GM12878 (cell line): ENCODE results near the gene RBSN.

Source experiments
- CBX3 ChIP-seq: fragments of 200-600 bp; sonication (generic); IDR thresholded peaks from 2 replicates; pipeline ENCODE4 v1.6.1; 2016; ENCODE audit warnings: low read depth, borderline replicate concordance
- EZH2 ChIP-seq: IDR thresholded peaks from 2 replicates; pipeline ENCODE4 v1.6.1; 2012; ENCODE audit warnings: low read depth, mild to moderate bottlenecking, control low read depth, inconsistent platforms, low read length, borderline replicate concordance; ENCODE audit not compliant: control insufficient read depth
- KDM1A ChIP-seq: fragments of 200-600 bp; sonication (generic); IDR thresholded peaks from 2 replicates; pipeline ENCODE4 v1.6.1; 2016; ENCODE audit warnings: borderline replicate concordance
- MYC ChIP-seq: IDR thresholded peaks from 2 replicates; pipeline ENCODE4 v1.6.1; 2011; ENCODE audit warnings: mild to moderate bottlenecking, low read length, moderate library complexity, inconsistent platforms; ENCODE audit not compliant: insufficient read depth, insufficient replicate concordance, insufficient read length, severe bottlenecking
- NR2C2 ChIP-seq: IDR thresholded peaks from 2 replicates; pipeline ENCODE4 v1.6.1; 2011; ENCODE audit warnings: borderline replicate concordance, low read depth; ENCODE audit not compliant: control insufficient read depth, insufficient read length
- RFX5 ChIP-seq: IDR thresholded peaks from 2 replicates; pipeline ENCODE4 v1.6.1; 2011; ENCODE audit warnings: low read depth, low read length, improper control_type of control experiment
- STAT3 ChIP-seq: IDR thresholded peaks from 2 replicates; pipeline ENCODE4 v1.6.1; 2011; ENCODE audit warnings: low read depth, low read length, improper control_type of control experiment
- TF ChIP-seq, protein P1 (sequence below), 3 experiments: IDR thresholded peaks in 2 of 3; conservative IDR thresholded peaks in 1 of 3; 2 replicates each; pipeline ENCODE4 v1.5.1; 2011; ENCODE audit warnings: low read depth in 3 of 3, low read length in 3 of 3, mild to moderate bottlenecking in 3 of 3, control low read depth in 2 of 3, moderate library complexity in 2 of 3, inconsistent platforms in 1 of 3, mixed read lengths in 1 of 3; ENCODE audit not compliant: control insufficient read depth in 2 of 3, insufficient read depth in 1 of 3; ENCODE audit errors: extremely low read depth in 1 of 3
- TF ChIP-seq, protein P2 (sequence below): IDR thresholded peaks from 2 replicates; pipeline ENCODE4 v1.6.1; 2012; ENCODE audit warnings: mild to moderate bottlenecking, low read depth, low read length
- TF ChIP-seq, protein P3 (sequence below): fragments of 450-650 bp; conservative IDR thresholded peaks from 2 replicates; pipeline ENCODE4 v1.6.1; 2017; ENCODE audit warnings: mild to moderate bottlenecking, moderate library complexity

DNA sequence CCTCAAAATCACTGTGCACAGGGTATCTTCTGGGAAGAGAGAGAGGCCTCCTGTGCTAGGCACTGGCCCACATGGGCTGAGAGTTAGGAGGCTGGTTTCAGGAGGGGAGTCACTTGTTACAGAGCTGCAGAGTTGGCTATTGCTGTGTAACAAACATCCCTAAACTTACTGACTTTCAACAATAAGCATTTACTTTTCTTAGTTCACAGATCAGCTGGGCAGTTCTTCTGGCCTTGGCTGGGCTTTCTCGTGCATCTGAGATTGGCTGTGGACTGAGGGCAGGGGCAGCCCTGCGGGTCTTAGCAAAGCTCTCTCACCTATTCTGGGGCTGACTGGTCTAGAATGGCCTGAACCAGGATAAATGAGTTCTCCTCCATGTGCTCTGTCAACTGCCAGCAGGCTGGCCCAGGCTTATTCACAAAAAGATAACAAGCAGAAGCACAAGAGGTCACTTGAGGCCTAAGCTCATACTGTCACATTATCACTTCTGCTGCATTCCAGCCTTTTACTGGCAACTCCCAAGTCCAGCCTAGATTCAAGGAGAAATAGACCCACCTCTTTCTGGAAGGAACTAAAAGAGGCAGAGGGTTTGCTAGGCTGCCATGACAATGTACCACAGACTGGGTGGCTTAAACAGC lies 17.2 kb upstream of the RBSN start:
- TF ChIP-seq EZH2 = no peak
- TF ChIP-seq, protein P1, sequence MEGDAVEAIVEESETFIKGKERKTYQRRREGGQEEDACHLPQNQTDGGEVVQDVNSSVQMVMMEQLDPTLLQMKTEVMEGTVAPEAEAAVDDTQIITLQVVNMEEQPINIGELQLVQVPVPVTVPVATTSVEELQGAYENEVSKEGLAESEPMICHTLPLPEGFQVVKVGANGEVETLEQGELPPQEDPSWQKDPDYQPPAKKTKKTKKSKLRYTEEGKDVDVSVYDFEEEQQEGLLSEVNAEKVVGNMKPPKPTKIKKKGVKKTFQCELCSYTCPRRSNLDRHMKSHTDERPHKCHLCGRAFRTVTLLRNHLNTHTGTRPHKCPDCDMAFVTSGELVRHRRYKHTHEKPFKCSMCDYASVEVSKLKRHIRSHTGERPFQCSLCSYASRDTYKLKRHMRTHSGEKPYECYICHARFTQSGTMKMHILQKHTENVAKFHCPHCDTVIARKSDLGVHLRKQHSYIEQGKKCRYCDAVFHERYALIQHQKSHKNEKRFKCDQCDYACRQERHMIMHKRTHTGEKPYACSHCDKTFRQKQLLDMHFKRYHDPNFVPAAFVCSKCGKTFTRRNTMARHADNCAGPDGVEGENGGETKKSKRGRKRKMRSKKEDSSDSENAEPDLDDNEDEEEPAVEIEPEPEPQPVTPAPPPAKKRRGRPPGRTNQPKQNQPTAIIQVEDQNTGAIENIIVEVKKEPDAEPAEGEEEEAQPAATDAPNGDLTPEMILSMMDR (IDR thresholded peaks at IDR 0.05 in 2 of 3, conservative IDR thresholded peaks at IDR 0.05 in 1 of 3; ENCODE audit: control insufficient read depth in 2 of 3, extremely low read depth in 1 of 3, insufficient read depth in 1 of 3, low read depth in 3 of 3, low read length in 3 of 3) = no peak
- TF ChIP-seq MYC = no peak
- no peak for TF ChIP-seq STAT3
- TF ChIP-seq, protein P2, sequence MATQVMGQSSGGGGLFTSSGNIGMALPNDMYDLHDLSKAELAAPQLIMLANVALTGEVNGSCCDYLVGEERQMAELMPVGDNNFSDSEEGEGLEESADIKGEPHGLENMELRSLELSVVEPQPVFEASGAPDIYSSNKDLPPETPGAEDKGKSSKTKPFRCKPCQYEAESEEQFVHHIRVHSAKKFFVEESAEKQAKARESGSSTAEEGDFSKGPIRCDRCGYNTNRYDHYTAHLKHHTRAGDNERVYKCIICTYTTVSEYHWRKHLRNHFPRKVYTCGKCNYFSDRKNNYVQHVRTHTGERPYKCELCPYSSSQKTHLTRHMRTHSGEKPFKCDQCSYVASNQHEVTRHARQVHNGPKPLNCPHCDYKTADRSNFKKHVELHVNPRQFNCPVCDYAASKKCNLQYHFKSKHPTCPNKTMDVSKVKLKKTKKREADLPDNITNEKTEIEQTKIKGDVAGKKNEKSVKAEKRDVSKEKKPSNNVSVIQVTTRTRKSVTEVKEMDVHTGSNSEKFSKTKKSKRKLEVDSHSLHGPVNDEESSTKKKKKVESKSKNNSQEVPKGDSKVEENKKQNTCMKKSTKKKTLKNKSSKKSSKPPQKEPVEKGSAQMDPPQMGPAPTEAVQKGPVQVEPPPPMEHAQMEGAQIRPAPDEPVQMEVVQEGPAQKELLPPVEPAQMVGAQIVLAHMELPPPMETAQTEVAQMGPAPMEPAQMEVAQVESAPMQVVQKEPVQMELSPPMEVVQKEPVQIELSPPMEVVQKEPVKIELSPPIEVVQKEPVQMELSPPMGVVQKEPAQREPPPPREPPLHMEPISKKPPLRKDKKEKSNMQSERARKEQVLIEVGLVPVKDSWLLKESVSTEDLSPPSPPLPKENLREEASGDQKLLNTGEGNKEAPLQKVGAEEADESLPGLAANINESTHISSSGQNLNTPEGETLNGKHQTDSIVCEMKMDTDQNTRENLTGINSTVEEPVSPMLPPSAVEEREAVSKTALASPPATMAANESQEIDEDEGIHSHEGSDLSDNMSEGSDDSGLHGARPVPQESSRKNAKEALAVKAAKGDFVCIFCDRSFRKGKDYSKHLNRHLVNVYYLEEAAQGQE = no peak
- no peak for TF ChIP-seq KDM1A
- TF ChIP-seq, protein P3, sequence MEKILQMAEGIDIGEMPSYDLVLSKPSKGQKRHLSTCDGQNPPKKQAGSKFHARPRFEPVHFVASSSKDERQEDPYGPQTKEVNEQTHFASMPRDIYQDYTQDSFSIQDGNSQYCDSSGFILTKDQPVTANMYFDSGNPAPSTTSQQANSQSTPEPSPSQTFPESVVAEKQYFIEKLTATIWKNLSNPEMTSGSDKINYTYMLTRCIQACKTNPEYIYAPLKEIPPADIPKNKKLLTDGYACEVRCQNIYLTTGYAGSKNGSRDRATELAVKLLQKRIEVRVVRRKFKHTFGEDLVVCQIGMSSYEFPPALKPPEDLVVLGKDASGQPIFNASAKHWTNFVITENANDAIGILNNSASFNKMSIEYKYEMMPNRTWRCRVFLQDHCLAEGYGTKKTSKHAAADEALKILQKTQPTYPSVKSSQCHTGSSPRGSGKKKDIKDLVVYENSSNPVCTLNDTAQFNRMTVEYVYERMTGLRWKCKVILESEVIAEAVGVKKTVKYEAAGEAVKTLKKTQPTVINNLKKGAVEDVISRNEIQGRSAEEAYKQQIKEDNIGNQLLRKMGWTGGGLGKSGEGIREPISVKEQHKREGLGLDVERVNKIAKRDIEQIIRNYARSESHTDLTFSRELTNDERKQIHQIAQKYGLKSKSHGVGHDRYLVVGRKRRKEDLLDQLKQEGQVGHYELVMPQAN = no peak
- no peak for TF ChIP-seq NR2C2
- TF ChIP-seq CBX3 = no peak
- no peak for TF ChIP-seq RFX5
